Measurements from ENCODE around the gene CHST11.
A peak's percentile ranks its signal among the peaks of the same experiment; 100 is the strongest.
"Not testable (repeated sequence)": the region's sequence is repeated elsewhere in the genome, so short reads cannot be mapped to it uniquely, and the experiment has no call there.

The CHST11 gene

DNA sequence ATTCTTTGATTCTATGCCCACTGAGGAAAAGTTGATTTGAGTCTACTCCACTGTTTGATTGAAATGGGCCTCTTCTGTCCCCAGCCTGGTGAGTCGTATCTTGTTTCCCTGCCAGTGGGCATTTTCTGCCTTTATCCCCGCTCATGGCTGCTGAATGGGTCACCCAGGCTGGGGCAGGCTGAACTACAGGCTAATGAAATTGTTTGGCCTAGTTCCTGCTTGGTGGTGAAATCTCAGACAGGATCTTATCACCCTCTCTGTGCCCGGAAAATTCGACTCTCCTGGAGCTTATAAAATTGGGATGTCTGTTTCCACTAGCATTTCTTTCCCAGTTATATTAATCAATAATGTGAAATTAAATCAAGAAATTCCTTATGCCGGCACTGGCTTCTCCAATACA is 65.0 kb downstream of the CHST11 start:
- Histone ChIP-seq H3K27me3 (ENCODE audit: insufficient read depth, insufficient read length) (no peaks in the 10 kb centered on the region), H3K9ac (ENCODE audit: insufficient read length, low read depth) (no peak overlapping the region), H3K4me3 (ENCODE audit: insufficient read length, low read depth) (no peak overlapping the region), H3K9me3 (ENCODE audit: insufficient read depth, low read length) (no peaks in the 10 kb centered on the region), H3K36me3 (ENCODE audit: insufficient read depth, insufficient read length, low read length) (no peaks in the 10 kb centered on the region), H3K4me1 (ENCODE audit: insufficient read depth, insufficient read length) (peaks cover 18% of the 10 kb centered on the region)
- no peak for DNase-seq (ENCODE audit: low read depth, low spot score)
- TF ChIP-seq YY1 (IDR thresholded peaks at IDR 0.05; ENCODE audit: insufficient read depth, insufficient read length) (no peak), ZNF274 (IDR thresholded peaks at IDR 0.05; ENCODE audit: low read depth, low read length) (no peak), SUZ12 (IDR thresholded peaks at IDR 0.05; ENCODE audit: extremely low read depth, insufficient read depth, insufficient read length) (no peak)

DNA sequence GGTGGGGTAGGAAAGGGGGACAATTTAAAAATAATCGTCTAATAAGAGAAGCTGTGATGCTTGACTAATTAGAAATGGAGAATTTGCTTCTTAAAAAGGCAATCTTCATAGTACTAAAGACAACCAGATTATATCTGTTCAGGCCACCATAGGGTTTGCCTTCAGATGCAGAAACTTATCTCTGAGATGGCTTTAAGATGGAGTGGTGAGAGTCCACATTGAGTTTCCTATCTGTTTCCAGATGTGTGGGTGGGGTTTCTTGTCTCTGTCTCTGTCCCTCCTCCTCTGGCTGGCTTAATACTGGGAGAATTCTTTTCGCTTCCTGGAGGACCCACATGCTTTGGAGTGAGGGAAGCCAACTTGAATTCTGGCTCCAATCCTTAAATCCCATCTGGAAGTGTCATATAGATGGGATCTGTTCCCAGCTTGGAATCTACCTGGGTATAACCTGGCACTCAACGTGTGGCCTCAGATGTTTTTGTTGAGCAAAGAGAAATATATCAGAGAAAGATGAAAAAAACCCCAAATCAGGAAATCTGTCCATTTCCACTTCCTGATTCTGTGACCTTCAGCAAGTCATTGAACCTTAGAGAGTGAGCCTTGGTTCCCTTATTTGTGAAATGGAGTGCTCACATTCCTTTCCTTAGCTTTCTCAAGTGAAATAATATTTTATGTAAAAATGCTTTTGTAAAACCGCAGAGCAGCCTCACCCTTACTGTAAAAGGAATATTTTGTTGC is 66.4 kb downstream of the CHST11 start:
- Histone ChIP-seq H3K9ac (ENCODE audit: insufficient read length, low read depth) (no peak overlapping the region), H3K27me3 (ENCODE audit: insufficient read depth, insufficient read length) (no peaks in the 10 kb centered on the region), H3K9me3 (ENCODE audit: insufficient read depth, low read length) (no peaks in the 10 kb centered on the region), H3K36me3 (ENCODE audit: insufficient read depth, insufficient read length, low read length) (no peaks in the 10 kb centered on the region), H3K4me3 (ENCODE audit: insufficient read length, low read depth) (no peak overlapping the region), H3K4me1 (ENCODE audit: insufficient read depth, insufficient read length) (peaks cover 22% of the 10 kb centered on the region)
- DNase-seq (ENCODE audit: low read depth, low spot score): no peak
- no peak for TF ChIP-seq YY1 (IDR thresholded peaks at IDR 0.05; ENCODE audit: insufficient read depth, insufficient read length)

DNA sequence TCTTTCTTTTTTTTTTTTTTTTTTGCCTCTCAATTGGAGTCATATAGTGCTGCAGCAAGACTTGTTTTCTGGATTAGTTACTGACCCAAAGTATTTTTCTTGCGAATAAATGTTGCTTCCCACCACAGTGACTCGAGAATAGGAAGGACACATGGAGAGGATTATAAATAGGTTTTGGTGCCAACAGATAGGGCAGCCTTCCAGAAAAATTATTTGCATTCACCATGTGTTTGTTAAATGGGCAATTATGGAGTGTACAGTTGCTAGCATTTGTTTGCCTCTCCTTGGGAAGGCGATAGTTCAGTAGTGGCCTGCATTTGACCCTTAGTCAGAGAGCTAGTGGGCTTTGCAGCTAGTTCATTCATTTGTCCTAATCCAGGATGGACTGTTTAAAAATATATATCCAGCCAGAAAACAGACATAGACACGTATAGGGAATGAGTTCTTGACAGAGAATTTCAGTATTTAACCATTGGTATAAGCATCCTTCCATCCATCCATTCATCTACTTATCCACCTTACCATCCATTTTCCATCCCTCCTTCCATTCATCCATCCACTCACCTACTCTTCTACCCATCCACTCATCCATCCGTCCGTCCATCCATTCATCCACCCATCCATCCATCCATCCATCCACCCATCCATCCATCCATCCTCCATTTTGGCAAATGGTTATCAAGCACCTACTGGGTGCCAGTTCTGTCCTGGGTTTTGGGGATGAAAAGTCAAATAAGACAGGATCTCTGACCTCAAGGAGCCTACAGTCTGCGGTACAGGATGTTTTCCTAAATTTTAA is 67.5 kb downstream of the CHST11 start:
- no peaks in the 10 kb centered on the region for H3K36me3 ChIP-seq (ENCODE audit: insufficient read depth, insufficient read length, low read length)
- no peak for DNase-seq (ENCODE audit: low read depth, low spot score)
- peaks cover 22% of the 10 kb centered on the region for H3K4me1 ChIP-seq (ENCODE audit: insufficient read depth, insufficient read length)
- TF ChIP-seq SUZ12 (IDR thresholded peaks at IDR 0.05; ENCODE audit: extremely low read depth, insufficient read depth, insufficient read length) (no peak), ZNF274 (IDR thresholded peaks at IDR 0.05; ENCODE audit: low read depth, low read length) (no peak), YY1 (IDR thresholded peaks at IDR 0.05; ENCODE audit: insufficient read depth, insufficient read length) (no peak)
- H3K4me3 ChIP-seq (ENCODE audit: insufficient read length, low read depth): no peak overlapping the region
- no peaks in the 10 kb centered on the region for H3K9me3 ChIP-seq (ENCODE audit: insufficient read depth, low read length)
- no peaks in the 10 kb centered on the region for H3K27me3 ChIP-seq (ENCODE audit: insufficient read depth, insufficient read length)
- no peak overlapping the region for H3K9ac ChIP-seq (ENCODE audit: insufficient read length, low read depth)

DNA sequence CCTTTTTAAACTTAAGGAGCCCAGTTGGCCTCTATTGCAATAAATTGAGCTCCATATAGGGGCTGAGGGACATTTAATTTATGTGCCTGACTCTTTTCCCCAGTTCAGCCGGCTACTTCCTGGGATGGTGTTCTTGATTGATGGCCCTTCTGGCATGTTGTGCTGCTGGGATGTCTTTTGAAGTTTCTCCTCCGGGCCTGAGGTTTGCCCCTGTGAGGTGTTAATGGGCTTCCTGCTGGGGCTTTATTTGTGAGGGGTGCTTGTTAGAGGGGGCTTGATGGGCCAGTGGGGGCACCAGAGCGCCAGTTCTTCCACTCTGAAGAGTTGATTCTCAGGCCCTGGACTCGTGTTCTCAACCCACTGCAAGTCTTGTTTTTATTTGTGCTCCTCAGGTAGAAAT is 69.6 kb downstream of the CHST11 start:
- Histone ChIP-seq H3K9me3 (ENCODE audit: insufficient read depth, low read length) (no peaks in the 10 kb centered on the region), H3K4me3 (ENCODE audit: insufficient read length, low read depth) (no peak overlapping the region), H3K27me3 (ENCODE audit: insufficient read depth, insufficient read length) (no peaks in the 10 kb centered on the region), H3K36me3 (ENCODE audit: insufficient read depth, insufficient read length, low read length) (no peaks in the 10 kb centered on the region), H3K9ac (ENCODE audit: insufficient read length, low read depth) (no peak overlapping the region), H3K4me1 (ENCODE audit: insufficient read depth, insufficient read length) (peaks cover 13% of the 10 kb centered on the region)
- DNase-seq (ENCODE audit: low read depth, low spot score): peak; percentile 77
- TF ChIP-seq SUZ12 (IDR thresholded peaks at IDR 0.05; ENCODE audit: extremely low read depth, insufficient read depth, insufficient read length): no peak
- TF ChIP-seq ZNF274 (IDR thresholded peaks at IDR 0.05; ENCODE audit: low read depth, low read length): no peak
- TF ChIP-seq YY1 (IDR thresholded peaks at IDR 0.05; ENCODE audit: insufficient read depth, insufficient read length): no peak

DNA sequence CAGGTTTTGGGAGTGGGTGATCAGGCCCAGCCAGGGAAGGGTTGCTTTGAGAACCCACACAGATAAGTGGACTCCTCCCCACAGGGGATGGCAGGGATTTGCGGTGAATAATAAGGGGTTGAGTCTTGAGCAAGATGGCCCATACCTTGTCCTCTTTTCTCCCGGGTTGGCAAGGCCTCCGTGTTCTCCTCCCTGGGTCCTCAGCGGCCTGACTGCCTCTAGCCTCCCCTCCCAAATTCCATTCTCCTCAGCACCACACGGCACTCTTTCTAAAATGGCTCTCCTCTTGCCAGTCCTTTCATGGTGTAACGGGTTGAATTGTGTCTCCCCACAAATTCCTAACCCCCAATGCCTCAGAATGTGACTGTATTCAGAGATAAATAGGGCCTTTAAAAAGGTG is 70.0 kb downstream of the CHST11 start:
- Histone ChIP-seq H3K36me3 (ENCODE audit: insufficient read depth, insufficient read length, low read length) (no peaks in the 10 kb centered on the region), H3K9me3 (ENCODE audit: insufficient read depth, low read length) (no peaks in the 10 kb centered on the region), H3K4me3 (ENCODE audit: insufficient read length, low read depth) (no peak overlapping the region), H3K4me1 (ENCODE audit: insufficient read depth, insufficient read length) (peaks cover 11% of the 10 kb centered on the region), H3K9ac (ENCODE audit: insufficient read length, low read depth) (peak overlapping the region; percentile 1), H3K27me3 (ENCODE audit: insufficient read depth, insufficient read length) (no peaks in the 10 kb centered on the region)
- TF ChIP-seq SUZ12 (IDR thresholded peaks at IDR 0.05; ENCODE audit: extremely low read depth, insufficient read depth, insufficient read length) (no peak), YY1 (IDR thresholded peaks at IDR 0.05; ENCODE audit: insufficient read depth, insufficient read length) (peak; percentile 6)
- DNase-seq (ENCODE audit: low read depth, low spot score): no peak

DNA sequence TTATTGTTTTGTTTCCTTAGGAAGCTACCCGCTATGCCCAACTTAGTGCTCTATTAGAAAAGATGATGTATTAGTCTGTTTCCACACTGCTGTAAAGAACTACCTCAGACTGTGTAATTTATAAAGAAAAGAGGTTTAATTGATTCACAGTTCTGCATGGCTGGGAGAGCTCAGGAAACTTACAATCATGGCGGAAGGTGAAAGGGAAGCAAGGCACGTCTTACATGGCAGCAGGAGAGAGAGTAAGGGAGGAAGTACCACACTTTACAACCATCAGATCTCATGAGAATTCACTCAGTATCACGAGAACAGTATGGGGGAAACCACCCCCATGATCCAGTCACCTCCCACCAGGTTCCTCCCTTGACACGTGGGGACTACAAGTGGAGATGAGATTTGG is 70.9 kb downstream of the CHST11 start:
- not testable (repeated sequence) for H3K27me3 ChIP-seq (ENCODE audit: insufficient read depth, insufficient read length); H3K4me3 ChIP-seq (ENCODE audit: insufficient read length, low read depth); H3K9me3 ChIP-seq (ENCODE audit: insufficient read depth, low read length); H3K36me3 ChIP-seq (ENCODE audit: insufficient read depth, insufficient read length, low read length); DNase-seq (ENCODE audit: low read depth, low spot score); H3K4me1 ChIP-seq (ENCODE audit: insufficient read depth, insufficient read length); H3K9ac ChIP-seq (ENCODE audit: insufficient read length, low read depth)

DNA sequence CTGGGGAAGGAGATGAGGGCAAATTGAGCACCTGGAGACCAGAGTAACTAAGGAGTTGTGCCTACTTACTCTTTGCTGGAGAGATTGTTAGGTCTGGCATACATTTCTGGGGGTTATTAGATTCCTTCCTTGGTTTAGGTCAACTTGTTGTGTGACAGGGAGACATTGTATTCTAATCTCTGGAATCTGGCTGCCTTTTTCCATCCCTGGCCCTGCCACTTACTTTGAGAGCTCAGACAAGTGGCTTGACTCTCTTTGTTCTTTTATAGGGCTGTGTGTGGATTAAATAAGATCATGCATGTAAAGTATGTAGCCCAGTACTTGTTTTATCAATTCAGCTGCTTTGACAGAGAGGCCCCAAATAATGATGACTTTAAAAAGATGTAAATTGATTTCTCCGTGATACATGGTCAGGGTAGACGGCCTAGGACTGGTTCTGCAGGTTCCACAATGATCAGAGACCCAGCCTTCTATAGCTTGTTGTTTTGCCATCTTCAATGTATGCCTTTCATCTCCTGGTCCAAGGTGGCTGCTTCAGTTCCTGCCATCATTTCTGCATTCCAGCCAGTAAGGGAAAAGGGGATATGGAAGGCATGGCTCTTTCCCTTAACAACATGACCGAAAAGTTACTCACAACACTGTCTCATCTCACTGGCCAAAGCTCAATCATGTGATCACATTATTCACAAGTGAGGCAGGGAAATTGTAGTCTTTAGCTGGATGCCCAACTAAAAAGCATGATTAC is 72.6 kb downstream of the CHST11 start:
- Histone ChIP-seq H3K36me3 (ENCODE audit: insufficient read depth, insufficient read length, low read length) (no peaks in the 10 kb centered on the region), H3K27me3 (ENCODE audit: insufficient read depth, insufficient read length) (no peaks in the 10 kb centered on the region), H3K9me3 (ENCODE audit: insufficient read depth, low read length) (no peaks in the 10 kb centered on the region), H3K4me1 (ENCODE audit: insufficient read depth, insufficient read length) (peaks cover 4% of the 10 kb centered on the region), H3K4me3 (ENCODE audit: insufficient read length, low read depth) (no peak overlapping the region), H3K9ac (ENCODE audit: insufficient read length, low read depth) (no peak overlapping the region)
- no peak for DNase-seq (ENCODE audit: low read depth, low spot score)
- TF ChIP-seq SUZ12 (IDR thresholded peaks at IDR 0.05; ENCODE audit: extremely low read depth, insufficient read depth, insufficient read length) (no peak), YY1 (IDR thresholded peaks at IDR 0.05; ENCODE audit: insufficient read depth, insufficient read length) (no peak), ZNF274 (IDR thresholded peaks at IDR 0.05; ENCODE audit: low read depth, low read length) (no peak)

All from NT2/D1 (cell line).